ENCODE measurements around the gene NAP1L1.
A peak's percentile ranks its signal among the peaks of the same experiment; 100 is the strongest.

The NAP1L1 gene, protein sequence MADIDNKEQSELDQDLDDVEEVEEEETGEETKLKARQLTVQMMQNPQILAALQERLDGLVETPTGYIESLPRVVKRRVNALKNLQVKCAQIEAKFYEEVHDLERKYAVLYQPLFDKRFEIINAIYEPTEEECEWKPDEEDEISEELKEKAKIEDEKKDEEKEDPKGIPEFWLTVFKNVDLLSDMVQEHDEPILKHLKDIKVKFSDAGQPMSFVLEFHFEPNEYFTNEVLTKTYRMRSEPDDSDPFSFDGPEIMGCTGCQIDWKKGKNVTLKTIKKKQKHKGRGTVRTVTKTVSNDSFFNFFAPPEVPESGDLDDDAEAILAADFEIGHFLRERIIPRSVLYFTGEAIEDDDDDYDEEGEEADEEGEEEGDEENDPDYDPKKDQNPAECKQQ

GRCh38 chr12:76083904-76084862 lies at the start of gene NAP1L1:
Gene NAP1L1 (minus strand): TSS chr12:76084685. CDS start chr12:76074219, 10,466 bp downstream.
- DNase-seq (ENCODE audit: low read depth): peak; percentile 99

DNA sequence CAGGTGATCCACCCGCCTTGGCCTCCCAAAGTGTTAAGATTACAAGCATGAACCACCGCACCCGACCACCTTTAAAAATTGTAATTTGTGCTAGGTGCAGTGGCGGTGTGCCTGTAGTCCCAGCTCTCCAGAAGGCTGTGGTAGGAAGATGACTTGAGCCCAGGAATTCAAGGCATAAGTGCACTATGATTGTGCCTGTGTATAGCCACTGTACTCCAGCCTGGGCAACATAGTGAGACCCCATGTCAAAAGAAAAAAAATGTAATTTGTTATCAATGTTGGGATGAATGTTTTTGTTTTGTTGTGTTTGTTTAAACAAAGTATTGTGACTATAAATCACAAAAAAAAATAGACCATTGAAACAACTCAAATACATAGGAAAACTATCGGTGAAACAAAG lies 43.1 kb upstream of the NAP1L1 start:
- no peak for DNase-seq (ENCODE audit: low read depth)

DNA sequence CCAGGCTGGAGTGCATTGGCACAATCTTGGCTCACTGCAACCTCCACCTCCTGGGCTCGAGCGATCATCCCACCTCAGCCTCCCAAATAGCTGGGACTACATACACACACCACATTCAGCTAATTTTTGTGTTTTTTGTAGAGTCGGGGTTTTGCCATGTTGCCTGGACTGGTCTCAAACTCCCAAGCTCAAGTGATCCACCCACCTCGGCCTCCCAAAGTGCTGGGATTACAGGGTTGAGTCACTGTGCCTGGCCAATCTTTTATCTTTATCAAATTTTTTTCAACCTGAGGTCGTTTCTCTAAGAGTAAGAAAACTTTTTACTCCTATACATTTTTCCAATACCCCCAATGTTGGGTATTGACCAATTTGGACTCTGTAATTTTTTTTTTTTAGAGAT lies 40.0 kb upstream of the NAP1L1 start:
- peak; percentile 38 for DNase-seq (ENCODE audit: low read depth)

DNA sequence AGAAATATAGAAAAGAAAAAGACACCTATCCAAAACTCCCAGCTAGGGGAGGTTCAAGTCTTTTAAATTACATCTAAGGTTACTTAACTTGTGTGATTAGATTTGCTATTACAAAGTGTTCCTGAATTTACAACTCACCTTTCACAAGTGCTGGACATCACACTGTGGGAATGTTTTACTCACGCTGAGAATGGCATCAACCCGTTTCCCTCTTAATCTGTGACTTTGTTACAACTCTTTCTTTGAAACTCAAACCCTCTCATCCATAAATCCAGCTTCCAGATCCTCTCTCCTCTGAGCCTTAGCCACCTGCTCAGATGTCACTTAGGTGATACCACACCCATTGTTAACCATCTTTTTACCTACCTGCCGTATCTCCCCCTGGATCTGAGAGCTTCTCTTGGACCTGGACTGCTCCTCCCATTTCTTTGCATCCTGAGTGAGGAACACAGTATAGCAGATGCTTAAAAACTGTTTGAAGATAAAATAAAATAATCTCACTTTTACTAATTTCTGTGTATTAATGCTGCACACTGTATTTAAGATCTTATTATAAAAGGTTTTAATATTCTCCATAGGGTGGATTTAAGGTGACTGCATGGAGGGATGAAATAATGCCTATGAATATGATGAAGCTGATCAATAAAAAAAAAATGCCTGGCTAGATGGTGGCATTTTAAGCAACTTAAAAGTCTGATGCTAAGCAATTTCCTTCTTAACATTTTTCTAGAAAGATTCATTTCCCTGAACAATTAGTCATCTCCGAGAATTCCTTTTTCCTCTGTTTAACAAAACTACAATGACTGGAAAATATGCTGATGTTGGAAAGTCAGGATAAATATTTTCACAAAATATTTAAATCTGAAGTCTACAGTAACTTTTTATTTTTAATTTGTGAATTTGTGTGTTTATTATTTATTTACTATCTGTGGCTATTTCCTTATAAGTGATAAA lies 39.1 kb upstream of the NAP1L1 start:
- peak; percentile 92 for DNase-seq (ENCODE audit: low read depth)

DNA sequence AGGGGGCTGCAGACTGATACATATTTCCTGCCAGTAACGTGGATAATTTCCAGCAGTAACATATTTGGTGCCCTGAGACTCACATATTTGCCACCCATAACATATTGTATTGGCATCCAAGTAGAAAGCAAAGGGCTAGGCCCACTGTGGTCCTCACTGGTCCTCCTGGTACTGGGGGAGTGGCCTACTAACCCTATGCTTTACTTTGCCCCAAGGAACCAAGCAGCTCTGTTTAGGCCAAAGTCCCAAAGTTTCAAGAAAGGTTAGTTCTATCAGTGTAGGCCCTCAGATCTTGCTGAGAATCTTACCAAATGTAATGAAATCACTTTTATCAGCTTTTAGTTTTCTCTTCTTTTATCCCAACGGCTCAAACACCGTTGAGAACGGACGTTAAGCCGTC lies 35.4 kb upstream of the NAP1L1 start:
- DNase-seq (ENCODE audit: low read depth): no peak

DNA sequence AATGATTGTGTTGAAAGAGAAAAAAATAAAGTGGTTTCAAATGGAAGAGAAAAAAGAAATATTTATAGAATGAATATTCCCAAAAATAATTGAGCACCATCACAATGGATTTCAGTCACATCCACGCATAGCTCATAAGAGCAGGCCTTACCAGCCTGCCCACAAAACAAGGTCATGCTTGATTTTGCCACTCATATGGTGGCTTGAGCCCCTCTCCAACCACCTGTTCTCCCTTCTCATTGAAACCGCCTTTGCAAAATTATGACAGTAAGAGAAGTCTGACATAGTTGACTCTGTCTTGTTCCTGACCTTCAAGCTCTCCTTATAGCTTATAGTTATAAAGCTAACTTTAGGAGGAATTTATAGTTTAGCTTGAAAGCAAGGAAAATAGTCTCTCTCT lies 33.3 kb upstream of the NAP1L1 start:
- no peak for DNase-seq (ENCODE audit: low read depth)

GRCh38 chr12:76117067-76117691 lies 32.7 kb upstream of the NAP1L1 start:
- no peak for DNase-seq (ENCODE audit: low read depth)

- DNase-seq (ENCODE audit: low read depth): no peak
Measured at GRCh38 chr12:76113800-76114757, 29.6 kb upstream of the NAP1L1 start.

DNA sequence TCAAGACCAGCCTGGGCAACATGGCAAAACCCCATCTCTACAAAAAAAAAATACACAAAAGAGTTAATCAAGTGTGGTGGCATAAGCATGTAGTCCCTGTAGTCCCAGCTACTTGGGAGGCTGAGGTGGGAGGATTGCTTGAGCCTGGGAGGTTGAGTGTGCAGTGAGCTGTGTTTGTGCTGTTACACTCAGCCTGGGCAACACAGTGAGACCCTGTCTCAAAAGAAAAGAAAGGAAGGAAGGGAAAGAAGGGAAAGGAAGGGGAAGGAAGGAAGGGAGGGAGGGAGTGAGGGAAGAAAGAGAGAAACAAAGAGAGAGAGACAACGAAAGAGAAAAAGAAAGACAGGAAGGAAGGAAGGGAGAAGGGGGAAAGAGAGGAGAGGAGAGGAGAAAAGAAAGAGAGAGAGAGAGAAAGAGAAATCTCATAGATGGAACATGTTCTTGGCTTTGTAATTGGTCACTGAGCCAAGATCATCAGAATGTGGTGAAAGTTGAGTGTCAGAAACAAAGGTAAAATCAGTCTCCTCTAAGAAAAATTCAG lies 26.8 kb upstream of the NAP1L1 start:
- DNase-seq (ENCODE audit: low read depth): no peak

- DNase-seq (ENCODE audit: low read depth): no peak
Measured at GRCh38 chr12:76109879-76110278, 25.4 kb upstream of the NAP1L1 start.

DNA sequence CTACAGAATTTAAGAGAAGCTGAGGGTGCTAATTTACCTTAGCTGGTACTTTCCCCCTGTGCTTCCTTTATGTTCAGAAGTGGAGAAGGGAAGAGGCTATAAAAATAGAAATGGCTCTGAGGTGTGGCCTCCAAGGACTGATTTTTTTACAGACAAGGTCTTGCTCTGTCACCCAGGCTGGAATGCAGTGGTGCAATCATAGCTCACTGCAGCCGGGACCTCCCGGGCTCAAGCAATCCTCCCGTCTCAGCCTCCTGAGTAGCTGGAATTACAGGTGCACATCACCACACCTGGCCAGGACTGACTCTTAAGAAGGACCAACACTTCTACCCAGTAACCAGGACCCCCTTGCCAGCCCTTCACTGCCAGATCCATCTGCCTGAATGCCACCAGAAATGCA lies 23.9 kb upstream of the NAP1L1 start:
- no peak for DNase-seq (ENCODE audit: low read depth)

DNA sequence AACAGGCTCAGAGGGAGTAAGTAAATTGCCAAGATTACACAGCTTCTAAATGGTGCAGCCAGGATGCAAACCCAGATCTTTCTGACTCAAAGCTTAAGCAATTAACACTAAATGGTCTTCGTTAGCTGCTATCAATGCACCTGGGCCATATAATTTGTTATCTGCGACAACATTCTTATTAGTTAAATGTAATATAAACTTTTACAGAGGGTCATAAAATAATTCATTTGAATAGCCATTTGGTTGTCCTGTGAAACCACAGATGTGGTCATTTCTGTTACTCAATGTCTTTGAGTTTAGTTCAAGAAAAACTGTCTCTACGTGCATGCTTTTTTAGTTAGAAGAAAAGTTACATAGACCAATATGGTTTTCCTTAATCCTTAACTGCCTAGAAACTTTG lies 22.1 kb upstream of the NAP1L1 start:
- DNase-seq (ENCODE audit: low read depth): no peak

DNA sequence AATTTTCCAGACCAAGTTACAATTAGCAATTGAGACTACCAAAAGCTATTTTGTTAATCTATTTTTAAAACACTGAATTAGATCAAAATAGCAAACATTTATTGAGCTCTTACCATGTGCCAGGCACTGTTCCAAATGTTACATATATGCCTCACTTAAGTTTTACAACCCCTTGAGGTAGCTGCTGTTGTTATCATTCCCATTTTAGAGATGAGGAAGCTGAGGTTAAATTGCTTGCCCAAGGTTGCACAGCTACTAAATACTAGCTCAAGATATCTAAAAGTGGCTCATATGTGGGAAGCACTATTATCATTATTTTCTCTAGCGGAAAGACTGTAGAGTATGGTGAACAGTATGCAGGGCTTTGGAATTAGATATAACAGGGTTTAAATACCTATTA lies 19.5 kb upstream of the NAP1L1 start:
- DNase-seq (ENCODE audit: low read depth): no peak

GRCh38 chr12:76101739-76102385 lies 17.4 kb upstream of the NAP1L1 start:
- DNase-seq (ENCODE audit: low read depth): no peak

GRCh38 chr12:76096079-76096646 lies 11.7 kb upstream of the NAP1L1 start:
- no peak for DNase-seq (ENCODE audit: low read depth)

DNA sequence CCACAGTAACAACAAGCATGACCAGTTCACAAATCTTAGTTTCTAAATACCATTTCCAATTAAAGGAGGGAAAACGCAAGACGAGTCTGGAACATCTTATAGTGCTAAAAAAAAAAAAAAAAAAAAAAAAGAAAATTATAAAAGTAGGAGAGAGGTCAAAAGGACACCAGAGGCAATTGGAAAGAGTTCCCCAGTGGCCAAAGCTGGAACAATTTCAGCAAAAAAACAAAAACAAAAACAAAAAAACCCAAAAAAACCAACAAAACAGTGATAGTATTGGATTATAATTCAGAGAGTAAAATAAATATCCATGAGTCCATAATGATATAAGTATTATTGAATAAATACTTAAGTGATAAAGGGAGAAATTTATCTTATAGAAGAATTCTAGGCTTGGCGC lies 10.3 kb upstream of the NAP1L1 start:
- no peak for DNase-seq (ENCODE audit: low read depth)

- DNase-seq (ENCODE audit: low read depth): no peak
Measured at GRCh38 chr12:76091246-76091754, 6.8 kb upstream of the NAP1L1 start.

GRCh38 chr12:76085520-76085868 lies 1.0 kb upstream of the NAP1L1 start:
- peak; percentile 70 for DNase-seq (ENCODE audit: low read depth)

Measured in ELR (cell line).